Erythroblast (primary cell): ENCODE results near the gene GRM8.

Experiments used
- DNase-seq, 2 experiments: peaks; one replicate each; lab custom pipeline; 2025; lab: John Stamatoyannopoulos, UW
- GATA1 ChIP-seq: IDR thresholded peaks from 2 replicates; pipeline ENCODE4 v1.6.1; 2011; ENCODE audit warnings: low read depth, mild to moderate bottlenecking, control low read depth, low read length, moderate library complexity
- POLR2A ChIP-seq: IDR thresholded peaks from 2 replicates; pipeline ENCODE4 v1.6.1; 2011; ENCODE audit warnings: mild to moderate bottlenecking, low read length

The GRM8 gene

DNA sequence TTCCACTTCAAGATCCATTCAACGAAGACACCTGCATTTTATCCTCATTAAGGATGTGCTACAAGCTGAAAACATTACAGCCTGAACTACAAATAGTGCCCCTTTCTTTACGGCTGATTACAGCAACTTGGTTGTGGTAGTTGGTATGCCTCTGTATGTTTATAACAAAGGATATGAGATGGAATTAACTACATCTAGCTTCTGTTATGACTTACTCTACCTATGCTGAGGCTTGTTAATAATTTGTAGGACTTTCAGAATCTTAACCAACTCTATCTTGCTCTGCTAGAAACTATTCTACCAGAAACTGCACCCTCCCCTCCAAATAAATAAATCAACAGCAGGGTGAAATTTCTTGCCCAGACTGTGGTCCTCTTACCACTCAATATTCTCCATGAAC is 448.1 kb downstream of the GRM8 start:
- DNase-seq = no peak
- no peak for TF ChIP-seq POLR2A
- no peak for TF ChIP-seq GATA1

DNA sequence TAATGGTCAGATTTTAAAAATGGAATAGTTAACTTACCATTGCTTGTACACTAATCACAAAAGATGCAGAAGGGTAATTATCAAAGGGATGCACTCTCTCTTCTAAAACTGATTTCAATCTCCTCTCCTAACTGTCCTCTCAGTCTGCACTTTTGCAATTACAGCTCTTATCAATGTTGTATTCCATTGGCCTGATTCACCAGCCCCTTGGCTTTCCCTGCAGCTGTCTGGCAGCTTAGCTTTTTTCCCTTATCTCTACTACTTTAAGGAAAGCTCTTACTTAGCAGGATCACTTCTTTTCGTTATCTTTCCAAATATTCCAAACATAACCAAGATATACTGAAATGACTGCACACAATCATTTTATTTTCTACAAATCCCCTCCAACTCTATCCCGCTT is 448.8 kb downstream of the GRM8 start:
- DNase-seq = no peak
- TF ChIP-seq POLR2A (no peak), GATA1 (no peak)

GRCh38 chr7:126803060-126803665 is 449.6 kb downstream of the GRM8 start:
- TF ChIP-seq GATA1 = no peak
- TF ChIP-seq POLR2A = no peak
- DNase-seq = peak; percentile 41 to 68

GRCh38 chr7:126801733-126802132 is 451.0 kb downstream of the GRM8 start:
- DNase-seq = no peak
- TF ChIP-seq POLR2A (no peak), GATA1 (no peak)

- TF ChIP-seq POLR2A = no peak
- no peak for TF ChIP-seq GATA1
- no peak for DNase-seq
Measured at GRCh38 chr7:126799541-126799940, 453.2 kb downstream of the GRM8 start.

- no peak for DNase-seq
- TF ChIP-seq POLR2A = no peak
- TF ChIP-seq GATA1 = no peak
Measured at GRCh38 chr7:126792521-126792920, 460.2 kb downstream of the GRM8 start.

GRCh38 chr7:126791306-126791705 is 461.4 kb downstream of the GRM8 start:
- TF ChIP-seq POLR2A = no peak
- no peak for TF ChIP-seq GATA1
- no peak for DNase-seq

GRCh38 chr7:126790763-126791162 is 462.0 kb downstream of the GRM8 start:
- DNase-seq = no peak
- no peak for TF ChIP-seq POLR2A
- no peak for TF ChIP-seq GATA1

DNA sequence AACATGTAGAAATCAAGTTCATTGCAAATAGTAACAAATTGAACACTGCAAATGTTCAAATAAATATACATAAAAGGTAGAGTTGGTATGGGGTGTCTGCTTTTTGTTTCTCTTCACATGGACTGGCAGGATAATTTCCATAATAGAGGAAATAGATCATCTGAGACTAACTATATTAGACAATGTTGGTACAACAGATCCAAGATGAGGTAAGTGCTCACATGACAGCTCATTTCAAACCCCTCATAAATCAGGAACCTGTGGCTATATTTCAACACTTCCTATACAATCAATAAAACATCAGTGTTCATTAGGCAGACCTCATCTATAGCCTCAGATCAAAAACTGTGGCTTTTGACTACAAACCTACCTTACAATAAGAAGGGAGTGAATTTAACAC is 469.1 kb downstream of the GRM8 start:
- no peak for DNase-seq
- TF ChIP-seq POLR2A = no peak
- no peak for TF ChIP-seq GATA1

DNA sequence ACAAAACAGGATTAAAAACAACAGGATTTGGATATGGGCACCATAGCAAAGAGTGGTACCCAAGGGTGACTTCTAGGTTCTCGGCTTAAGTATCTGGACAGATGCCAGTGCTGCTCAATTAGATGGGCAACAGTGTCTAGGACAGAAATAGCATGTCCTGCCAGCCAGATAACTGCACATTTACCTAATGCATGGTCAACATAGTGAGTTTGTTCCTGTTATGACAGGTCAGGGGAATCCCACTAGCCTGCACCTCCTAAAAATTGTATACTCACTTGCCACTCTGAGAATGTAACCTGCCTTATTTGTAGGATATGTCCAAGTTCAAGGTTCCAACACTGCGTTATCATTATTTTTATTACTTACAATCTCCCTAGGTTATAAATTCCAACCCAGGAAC is 471.7 kb downstream of the GRM8 start:
- TF ChIP-seq POLR2A = no peak
- TF ChIP-seq GATA1 = no peak
- no peak for DNase-seq

DNA sequence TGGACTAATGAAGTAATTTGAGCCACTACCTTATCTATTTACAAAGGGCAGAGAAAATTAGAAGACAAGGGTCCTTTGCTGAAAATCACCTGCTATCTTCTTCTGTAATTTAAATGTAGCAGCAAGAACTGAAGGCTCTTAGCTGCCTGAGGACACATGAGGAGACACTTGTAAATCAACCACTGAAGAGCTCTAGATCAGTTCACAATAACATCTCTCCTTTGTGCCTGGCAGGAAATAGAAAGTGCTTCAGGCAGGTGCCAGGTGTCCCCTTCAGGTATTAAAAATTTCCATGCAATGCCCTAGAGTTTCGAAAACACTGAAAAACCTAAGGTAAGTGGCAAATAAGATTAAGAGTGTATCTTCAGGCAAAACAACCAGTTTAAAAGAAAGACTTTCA is 474.6 kb downstream of the GRM8 start:
- TF ChIP-seq GATA1 (no peak), POLR2A (no peak)

GRCh38 chr7:126776498-126776897 is 476.2 kb downstream of the GRM8 start:
- DNase-seq = no peak
- TF ChIP-seq GATA1 = no peak
- TF ChIP-seq POLR2A = no peak

More for the DNA sequence above, 474.6 kb downstream of the GRM8 start:
- DNase-seq = no peak

DNA sequence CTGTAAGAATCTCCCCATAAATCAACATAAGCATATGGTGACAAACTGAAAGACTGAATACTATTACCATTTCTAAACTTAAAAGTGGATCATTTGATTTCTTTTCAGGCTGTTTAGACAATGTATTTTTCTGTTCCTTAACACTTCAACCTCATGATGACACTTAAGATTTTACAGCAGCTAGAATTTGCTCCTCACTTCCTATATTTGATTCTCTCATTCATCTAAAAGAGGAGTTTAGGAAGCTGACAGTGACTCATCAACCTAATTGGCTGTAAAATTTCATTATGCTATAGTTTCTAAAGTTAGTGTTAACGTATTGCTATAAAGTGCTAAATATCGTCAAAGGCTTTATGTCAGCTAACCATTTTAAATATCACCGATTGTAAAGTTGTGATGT is 478.7 kb downstream of the GRM8 start:
- DNase-seq = no peak
- no peak for TF ChIP-seq GATA1
- TF ChIP-seq POLR2A = no peak

GRCh38 chr7:126768836-126769235 is 483.9 kb downstream of the GRM8 start:
- no peak for DNase-seq
- no peak for TF ChIP-seq POLR2A
- TF ChIP-seq GATA1 = no peak

- TF ChIP-seq POLR2A (no peak), GATA1 (no peak)
- no peak for DNase-seq
Measured at GRCh38 chr7:126760914-126761577, 491.7 kb downstream of the GRM8 start.

DNA sequence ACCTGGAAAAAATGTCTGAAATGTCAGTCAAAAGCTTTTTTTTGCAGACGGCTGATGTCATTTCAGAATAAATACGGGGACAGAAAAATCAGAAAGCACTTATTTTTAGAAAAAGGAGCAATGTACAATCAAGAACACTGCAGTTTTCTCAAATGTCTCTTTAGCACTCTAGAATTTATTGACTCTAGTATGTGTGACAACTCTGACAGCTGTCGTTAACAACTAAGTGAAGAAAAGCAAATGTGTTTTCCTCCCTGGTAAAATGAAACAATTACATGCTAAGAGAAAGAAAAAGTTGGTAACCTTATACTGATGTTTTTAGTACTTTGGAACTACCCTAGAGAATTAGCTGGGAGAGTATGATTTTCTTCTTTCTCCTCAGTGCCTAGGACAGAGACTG is 497.4 kb downstream of the GRM8 start:
- TF ChIP-seq GATA1 = no peak
- no peak for TF ChIP-seq POLR2A

More for the DNA sequence above, 497.4 kb downstream of the GRM8 start:
- no peak for DNase-seq
